IMR-90 (cell line): ENCODE measurements around the gene SPP1. TPM values are rescaled to one million over a fixed set of nuclear protein-coding genes. Genes with fewer than 3 reads are reported as not detected.

Experiments
- ATAC-seq: fragments of 200-7000 bp; cut with Tn5 transposase; 2 replicates; pipeline ENCODE4 v1.9.1; 2020; ENCODE audit warnings: low read depth, mild to moderate bottlenecking, moderate library complexity
- BruUV-seq: library from RNA; stranded (reverse); fragments of 400-500 nt; replicated peaks from 2 replicates; lab custom pipeline; 2021; lab: Mats Ljungman, UMichigan
- CTCF ChIA-PET: fragments of 300-600 bp; formaldehyde crosslinking; extraction: SDS; loops from one replicate; lab custom pipeline; 2021; ENCODE audit warnings: antibody characterized with exemption; lab: Yijun Ruan, JAX
- POLR2A ChIA-PET: fragments of 300-600 bp; sonication (Branson Sonifier 250); formaldehyde crosslinking; loops from one replicate; lab custom pipeline; 2022; ENCODE audit warnings: antibody characterized with exemption; ENCODE audit not compliant: unreplicated experiment; lab: Charles Lee
- DNase-seq: peaks from one replicate; pipeline ENCODE4 v3.0.0; 2013
- H2AFZ ChIP-seq: replicated peaks from 2 replicates; pipeline ENCODE3; 2013; ENCODE audit warnings: low read length, mild to moderate bottlenecking; ENCODE audit not compliant: poor library complexity
- H2AK5ac ChIP-seq: 2 replicates; pipeline ENCODE4 v1.6.1; 2013; ENCODE audit warnings: low read depth, low read length, inconsistent platforms
- H2AK9ac ChIP-seq: replicated peaks from 2 replicates; pipeline ENCODE3; 2013; ENCODE audit warnings: mild to moderate bottlenecking, low read depth, low read length, moderate library complexity; ENCODE audit not compliant: poor library complexity
- H2BK120ac ChIP-seq: 2 replicates; pipeline ENCODE4 v1.6.1; 2013; ENCODE audit warnings: low read depth, low read length, inconsistent platforms
- H2BK15ac ChIP-seq: 3 replicates; pipeline ENCODE4 v1.6.1; 2013; ENCODE audit warnings: low read depth, low read length, inconsistent platforms
- H2BK20ac ChIP-seq: 2 replicates; pipeline ENCODE4 v1.6.1; 2013; ENCODE audit warnings: low read depth, mild to moderate bottlenecking, inconsistent platforms, low read length, moderate library complexity
- H2BK5ac ChIP-seq: 2 replicates; pipeline ENCODE4 v1.6.1; 2013; ENCODE audit warnings: mild to moderate bottlenecking, low read depth, low read length, inconsistent platforms; ENCODE audit not compliant: poor library complexity, severe bottlenecking
- H3K14ac ChIP-seq: replicated peaks from 2 replicates; pipeline ENCODE4 v1.6.1; 2013; ENCODE audit warnings: low read depth, low read length, inconsistent platforms
- H3K18ac ChIP-seq: 2 replicates; pipeline ENCODE4 v1.6.1; 2013; ENCODE audit warnings: low read depth, low read length, control low read depth
- H3K23ac ChIP-seq: 2 replicates; pipeline ENCODE4 v1.6.1; 2013; ENCODE audit warnings: low read depth, low read length, inconsistent platforms
- H3K27ac ChIP-seq: 2 replicates; pipeline ENCODE4 v1.5.1; 2013; ENCODE audit warnings: mild to moderate bottlenecking, control low read depth, low read length; ENCODE audit not compliant: insufficient read depth
- H3K27me3 ChIP-seq: 2 replicates; pipeline ENCODE4 v1.6.1; 2013; ENCODE audit warnings: low read length; ENCODE audit not compliant: control insufficient read depth, insufficient read depth
- H3K36me3 ChIP-seq: 2 replicates; pipeline ENCODE4 v1.6.1; 2013; ENCODE audit warnings: low read length, mixed read lengths; ENCODE audit not compliant: control insufficient read depth, insufficient read depth
- H3K4ac ChIP-seq: 2 replicates; pipeline ENCODE4 v1.6.1; 2013; ENCODE audit warnings: low read depth, low read length, inconsistent platforms
- H3K4me1 ChIP-seq: 2 replicates; pipeline ENCODE4 v1.6.1; 2013; ENCODE audit warnings: low read length, mixed read lengths; ENCODE audit not compliant: control insufficient read depth, insufficient read depth
- H3K4me2 ChIP-seq: 2 replicates; pipeline ENCODE4 v1.6.1; 2013; ENCODE audit warnings: low read depth, mild to moderate bottlenecking, control low read depth, low read length, moderate library complexity
- H3K4me3 ChIP-seq: 2 replicates; pipeline ENCODE4 v1.5.1; 2013; ENCODE audit warnings: low read depth, mild to moderate bottlenecking, control low read depth, low read length, moderate library complexity; ENCODE audit not compliant: insufficient read depth
- H3K56ac ChIP-seq: 2 replicates; pipeline ENCODE4 v1.6.1; 2013; ENCODE audit warnings: low read length, inconsistent platforms; ENCODE audit not compliant: insufficient read depth; ENCODE audit errors: extremely low read depth
- H3K79me1 ChIP-seq, 2 experiments: 2 replicates each; pipeline ENCODE4 v1.6.1; 2013; ENCODE audit warnings: low read length in 2 of 2, inconsistent platforms in 1 of 2, low read depth in 1 of 2
- H3K9ac ChIP-seq: 2 replicates; pipeline ENCODE4 v1.6.1; 2013; ENCODE audit warnings: low read depth, low read length, control low read depth
- H3K9me1 ChIP-seq: 2 replicates; pipeline ENCODE4 v1.6.1; 2013; ENCODE audit warnings: low read length, inconsistent platforms; ENCODE audit not compliant: insufficient read depth
- H3K9me3 ChIP-seq: 2 replicates; pipeline ENCODE4 v1.6.1; 2013; ENCODE audit warnings: low read length; ENCODE audit not compliant: control insufficient read depth, insufficient read depth
- H4K20me1 ChIP-seq: 2 replicates; pipeline ENCODE4 v1.6.1; 2013; ENCODE audit warnings: low read length, inconsistent platforms; ENCODE audit not compliant: insufficient read depth
- H4K5ac ChIP-seq: 2 replicates; pipeline ENCODE4 v1.6.1; 2013; ENCODE audit warnings: mild to moderate bottlenecking, low read depth, low read length, control low read depth
- H4K8ac ChIP-seq, 2 experiments: 2 replicates each; pipeline ENCODE4 v1.6.1; 2013; ENCODE audit warnings: low read depth in 2 of 2, low read length in 2 of 2, control low read depth in 1 of 2, inconsistent platforms in 1 of 2
- H4K91ac ChIP-seq: 2 replicates; pipeline ENCODE4 v1.6.1; 2013; ENCODE audit warnings: low read depth, low read length, inconsistent platforms; ENCODE audit not compliant: insufficient read depth
- BHLHE40 ChIP-seq: fragments of 150-350 bp; IDR thresholded peaks from 2 replicates; pipeline ENCODE4 v1.6.1; 2016; ENCODE audit warnings: mild to moderate bottlenecking, low read depth, low read length
- CEBPB ChIP-seq: IDR thresholded peaks from 2 replicates; pipeline ENCODE4 v1.6.1; 2012; ENCODE audit warnings: low read depth, low read length, improper control_type of control experiment
- NFE2L2 ChIP-seq: fragments of 150-350 bp; IDR thresholded peaks from 2 replicates; pipeline ENCODE4 v1.6.1; 2016; ENCODE audit warnings: low read depth, mild to moderate bottlenecking, low read length
- WGBS, 2 experiments: methylation state at CpG; one replicate each; pipeline versions ENCODE4 v1.1.5 to v1.1.7; 2013; ENCODE audit warnings: missing lambda C conversion rate in 2 of 2; ENCODE audit not compliant: insufficient read length in 1 of 2; ENCODE audit errors: extremely low coverage in 2 of 2; 5-methylcytosine and 5-hydroxymethylcytosine counted together
- dilution Hi-C: fragments of 300-500 bp; cut with HindIII; formaldehyde crosslinking; loops from one replicate; pipeline ENCODE4 v1.14.3; 2018; ENCODE audit warnings: low sequenced_read_pairs; ENCODE audit not compliant: unreplicated experiment
- in situ Hi-C: fragments of 300-500 bp; cut with MboI; formaldehyde crosslinking; loops from 3 replicates; pipeline ENCODE4 v1.14.3; 2019; ENCODE audit warnings: low sequenced_read_pairs, inconsistent platforms, mixed read lengths
- intact Hi-C: fragments of 100-400 bp; cut with micrococcal nuclease; formaldehyde crosslinking; loops from 2 replicates; pipeline ENCODE4 v1.10.0; 2022
- polyA plus RNA-seq, 3 experiments: library from polyadenylated mRNA; depleted of rRNA; stranded (reverse); fragments of >200 nt; gene quantifications; 2 replicates each; pipeline ENCODE4 v1.2.3, GENCODE V29; 2012; ENCODE audit warnings: low replicate concordance in 1 of 3
- total RNA-seq: library from RNA; depleted of rRNA; stranded (reverse); fragments of >200 nt; gene quantifications from 2 replicates; pipeline ENCODE4 v1.2.3, GENCODE V29; 2012
- TF ChIP-seq, protein P1 (sequence below): fragments of 150-350 bp; IDR thresholded peaks from 2 replicates; pipeline ENCODE4 v1.6.1; 2016; ENCODE audit warnings: low read depth, mild to moderate bottlenecking, low read length, moderate library complexity, borderline replicate concordance

SPP1 gene
- total and polyA plus RNA-seq, 2 of the 4 experiments (the other 2 are of a cell fraction) = 0.18 to 0.50 TPM

DNA sequence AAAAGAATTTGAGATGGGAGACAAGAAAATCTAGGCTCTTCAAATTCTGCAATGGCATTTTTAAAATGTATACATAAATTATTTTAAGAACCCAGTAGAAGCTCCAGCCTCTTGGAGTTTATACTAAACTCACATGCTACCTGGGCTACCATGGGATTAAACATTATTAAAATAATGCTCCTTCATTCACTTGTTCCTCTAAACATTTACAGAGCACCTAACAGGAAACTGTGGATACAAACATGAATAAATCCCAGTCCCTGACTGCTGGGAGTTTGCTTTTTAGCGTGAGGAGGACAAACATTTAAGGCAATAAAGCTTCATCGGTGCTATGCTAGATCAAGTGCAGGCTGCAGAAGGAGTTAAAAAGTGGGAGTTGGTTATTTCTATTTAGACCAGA lies 5.4 kb upstream of the SPP1 start:
- ChIA-PET POLR2A (no interaction called here), CTCF (no interaction called here)
- H3K27me3 ChIP-seq = no peaks in the 10 kb centered on the region; the same call in 1 of the 2 replicates
- no peak overlapping the region for H2AFZ ChIP-seq
- no peak overlapping the region for H3K27ac ChIP-seq
- no peaks in the 10 kb centered on the region for H3K9me1 ChIP-seq
- no peak overlapping the region for H3K9ac ChIP-seq
- H3K79me1 ChIP-seq = no peaks in the 10 kb centered on the region
- H3K18ac ChIP-seq = no peak overlapping the region
- WGBS, 2 experiments = 100% methylated on average over 2 of the region's 2 CpGs; no CpG with 5 or more reads in 1 of the 2 experiments
- in situ Hi-C loops = loop anchor here (10.0 kb wide), 1 partner anchor 115 kb away; no protein-coding TSS in a partner anchor
- H3K56ac ChIP-seq = no peak overlapping the region
- H4K91ac ChIP-seq = no peak overlapping the region
- TF ChIP-seq, protein P1, sequence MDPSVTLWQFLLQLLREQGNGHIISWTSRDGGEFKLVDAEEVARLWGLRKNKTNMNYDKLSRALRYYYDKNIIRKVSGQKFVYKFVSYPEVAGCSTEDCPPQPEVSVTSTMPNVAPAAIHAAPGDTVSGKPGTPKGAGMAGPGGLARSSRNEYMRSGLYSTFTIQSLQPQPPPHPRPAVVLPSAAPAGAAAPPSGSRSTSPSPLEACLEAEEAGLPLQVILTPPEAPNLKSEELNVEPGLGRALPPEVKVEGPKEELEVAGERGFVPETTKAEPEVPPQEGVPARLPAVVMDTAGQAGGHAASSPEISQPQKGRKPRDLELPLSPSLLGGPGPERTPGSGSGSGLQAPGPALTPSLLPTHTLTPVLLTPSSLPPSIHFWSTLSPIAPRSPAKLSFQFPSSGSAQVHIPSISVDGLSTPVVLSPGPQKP = no peak
- no peak for TF ChIP-seq CEBPB
- no peak for TF ChIP-seq BHLHE40
- TF ChIP-seq NFE2L2 = no peak
- DNase-seq (no peak), ATAC-seq (no peak)
- H3K14ac ChIP-seq = no peak overlapping the region
- no peak overlapping the region for H2BK20ac ChIP-seq
- BruUV-seq = no TSS peak
- no peak overlapping the region for H4K5ac ChIP-seq
- intact Hi-C loops = loop anchor here (5.0 kb wide), 2 partner anchors 37 to 242 kb away; partner anchors contain the start of gene PKD2
- H3K9me3 ChIP-seq = no peaks in the 10 kb centered on the region
- H2BK5ac ChIP-seq = no peak overlapping the region
- no peak overlapping the region for H3K4me2 ChIP-seq
- H3K23ac ChIP-seq = no peak overlapping the region
- no peak overlapping the region for H2AK9ac ChIP-seq
- no peak overlapping the region for H3K4me3 ChIP-seq
- no peaks in the 10 kb centered on the region for H4K20me1 ChIP-seq
- H2AK5ac ChIP-seq = no peak overlapping the region
- no peak overlapping the region for H3K4ac ChIP-seq
- H2BK15ac ChIP-seq = no peak overlapping the region
- dilution Hi-C loops = no loop called here
- H3K4me1 ChIP-seq = no peaks in the 10 kb centered on the region
- H2BK120ac ChIP-seq = no peak overlapping the region
- H3K36me3 ChIP-seq = no peaks in the 10 kb centered on the region
- no peak overlapping the region for H4K8ac ChIP-seq
